DND-41 (cell line): ENCODE data around the gene KCNQ1OT1.

ENCODE experiments used
- CTCF ChIP-seq: IDR thresholded peaks from 2 replicates; pipeline ENCODE4 v1.5.1; 2012; ENCODE audit warnings: borderline replicate concordance, low read length, moderate library complexity, mild to moderate bottlenecking; ENCODE audit not compliant: poor library complexity, severe bottlenecking; ENCODE audit errors: extremely low read depth
- EZH2 ChIP-seq: IDR thresholded peaks from 3 replicates; pipeline ENCODE4 v1.6.1; 2012; ENCODE audit warnings: borderline replicate concordance, low read depth, mild to moderate bottlenecking, moderate library complexity, low read length, inconsistent platforms; ENCODE audit not compliant: severe bottlenecking

GRCh38 chr11:2631161-2631560 is 68.6 kb downstream of the KCNQ1OT1 start:
- TF ChIP-seq CTCF (no peak), EZH2 (no peak)
